NT2/D1 (cell line): Measurements from ENCODE around the gene IDNK.

Experiments used
- SUZ12 ChIP-seq: IDR thresholded peaks from 2 replicates; pipeline ENCODE4 v1.6.1; 2011; ENCODE audit not compliant: insufficient read length, insufficient read depth; ENCODE audit errors: extremely low read depth
- ZNF274 ChIP-seq: IDR thresholded peaks from 2 replicates; pipeline ENCODE4 v1.6.1; 2011; ENCODE audit warnings: mild to moderate bottlenecking, low read depth, low read length

DNA sequence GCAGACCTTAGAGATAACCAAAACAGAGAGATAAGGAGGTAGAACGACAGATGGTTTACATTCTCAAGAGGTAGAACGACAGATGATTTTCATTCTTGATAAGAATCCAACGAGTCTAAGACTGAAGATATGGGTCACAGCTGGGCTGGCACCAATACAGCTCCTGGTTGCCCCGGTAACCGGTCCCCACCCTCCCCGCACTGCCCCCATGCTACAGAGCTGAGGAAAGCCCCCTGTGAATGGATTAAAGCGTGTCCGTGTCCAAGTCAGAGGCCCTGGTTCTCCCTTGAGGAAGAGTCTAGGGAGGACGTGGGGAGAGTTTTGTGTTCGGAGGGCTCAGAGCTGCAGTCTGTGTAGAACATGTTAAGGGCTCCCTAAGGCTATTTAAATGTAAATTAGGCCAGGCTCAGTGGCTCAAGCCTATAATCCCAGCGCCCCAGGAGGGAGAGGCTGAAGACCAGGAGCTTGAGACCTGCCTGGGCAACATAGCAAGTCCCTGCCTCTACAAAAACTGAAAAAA lies 8.1 kb downstream of the IDNK start:
- TF ChIP-seq ZNF274 (no peak), SUZ12 (no peak)
